Ascending aorta (tissue), 2 donors: ENCODE data around the gene GPNMB. TPM values are rescaled to one million over a fixed set of nuclear protein-coding genes. Genes with fewer than 3 reads are reported as not detected.

Source experiments
- DNase-seq, 2 donors: peaks; one replicate each; pipeline ENCODE4 v3.0.0-alpha.2; 2019; ENCODE audit warnings: low spot score in 2 of 2
- H3K27ac ChIP-seq, 2 donors: fragments of 200-600 bp; sonication (generic); one replicate each; pipeline ENCODE4 v1.5.1; 2016 to 2017; ENCODE audit warnings: mild to moderate bottlenecking in 1 of 2
- H3K27me3 ChIP-seq: fragments of 200-600 bp; sonication (generic); one replicate; pipeline ENCODE4 v1.5.1; 2017
- H3K36me3 ChIP-seq, 2 donors: fragments of 200-600 bp; sonication (generic); one replicate each; pipeline ENCODE4 v1.5.1; 2016
- H3K4me1 ChIP-seq, 2 donors: fragments of 200-600 bp; sonication (generic); one replicate each; pipeline ENCODE4 v1.5.1; 2016 to 2017; ENCODE audit warnings: mild to moderate bottlenecking in 1 of 2
- H3K4me3 ChIP-seq, 2 donors: fragments of 200-600 bp; sonication (generic); one replicate each; pipeline ENCODE4 v1.5.1; 2016 to 2017; ENCODE audit warnings: mild to moderate bottlenecking in 1 of 2
- H3K9me3 ChIP-seq, 2 donors: fragments of 200-600 bp; sonication (generic); one replicate each; pipeline ENCODE4 v1.5.1; 2016
- intact Hi-C: fragments of 100-400 bp; cut with DNase I; formaldehyde crosslinking; loops from one replicate; pipeline ENCODE4 v1.15.1; 2023
- total RNA-seq: library from RNA; depleted of rRNA; stranded (reverse); fragments of >200 nt; gene quantifications from one replicate; pipeline ENCODE4 v1.1.0, GENCODE V29; 2016
- TF ChIP-seq, protein P1 (sequence below), 3 experiments: fragments of 200-600 bp in 2 of 3; fragments of 450-650 bp in 1 of 3; sonication (generic) in 2 of 3; IDR thresholded peaks; one replicate each; pipeline ENCODE4 v1.5.1; 2016 to 2019; ENCODE audit warnings: antibody characterized with exemption in 3 of 3, mild to moderate bottlenecking in 1 of 3, moderate library complexity in 1 of 3

Gene GPNMB
- total RNA-seq, 1 donor from 2014 or later, result 46.4 TPM

- Histone ChIP-seq H3K27ac (no peak overlapping the region), H3K27me3 (no peaks in the 10 kb centered on the region), H3K4me1 (no peaks in the 10 kb centered on the region), H3K36me3 (no peaks in the 10 kb centered on the region), H3K4me3 (no peak overlapping the region), H3K9me3 (no peaks in the 10 kb centered on the region)
- DNase-seq, result no peak
- intact Hi-C loops, result loop anchor here (10.0 kb wide), 2 partner anchors 436 to 566 kb away; partner anchors contain the start of gene IL6
- TF ChIP-seq, protein P1, sequence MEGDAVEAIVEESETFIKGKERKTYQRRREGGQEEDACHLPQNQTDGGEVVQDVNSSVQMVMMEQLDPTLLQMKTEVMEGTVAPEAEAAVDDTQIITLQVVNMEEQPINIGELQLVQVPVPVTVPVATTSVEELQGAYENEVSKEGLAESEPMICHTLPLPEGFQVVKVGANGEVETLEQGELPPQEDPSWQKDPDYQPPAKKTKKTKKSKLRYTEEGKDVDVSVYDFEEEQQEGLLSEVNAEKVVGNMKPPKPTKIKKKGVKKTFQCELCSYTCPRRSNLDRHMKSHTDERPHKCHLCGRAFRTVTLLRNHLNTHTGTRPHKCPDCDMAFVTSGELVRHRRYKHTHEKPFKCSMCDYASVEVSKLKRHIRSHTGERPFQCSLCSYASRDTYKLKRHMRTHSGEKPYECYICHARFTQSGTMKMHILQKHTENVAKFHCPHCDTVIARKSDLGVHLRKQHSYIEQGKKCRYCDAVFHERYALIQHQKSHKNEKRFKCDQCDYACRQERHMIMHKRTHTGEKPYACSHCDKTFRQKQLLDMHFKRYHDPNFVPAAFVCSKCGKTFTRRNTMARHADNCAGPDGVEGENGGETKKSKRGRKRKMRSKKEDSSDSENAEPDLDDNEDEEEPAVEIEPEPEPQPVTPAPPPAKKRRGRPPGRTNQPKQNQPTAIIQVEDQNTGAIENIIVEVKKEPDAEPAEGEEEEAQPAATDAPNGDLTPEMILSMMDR (IDR thresholded peaks at IDR 0.05), result no peak
Observed at GRCh38 chr7:23290993-23291392, 44.4 kb downstream of the GPNMB start.

DNA sequence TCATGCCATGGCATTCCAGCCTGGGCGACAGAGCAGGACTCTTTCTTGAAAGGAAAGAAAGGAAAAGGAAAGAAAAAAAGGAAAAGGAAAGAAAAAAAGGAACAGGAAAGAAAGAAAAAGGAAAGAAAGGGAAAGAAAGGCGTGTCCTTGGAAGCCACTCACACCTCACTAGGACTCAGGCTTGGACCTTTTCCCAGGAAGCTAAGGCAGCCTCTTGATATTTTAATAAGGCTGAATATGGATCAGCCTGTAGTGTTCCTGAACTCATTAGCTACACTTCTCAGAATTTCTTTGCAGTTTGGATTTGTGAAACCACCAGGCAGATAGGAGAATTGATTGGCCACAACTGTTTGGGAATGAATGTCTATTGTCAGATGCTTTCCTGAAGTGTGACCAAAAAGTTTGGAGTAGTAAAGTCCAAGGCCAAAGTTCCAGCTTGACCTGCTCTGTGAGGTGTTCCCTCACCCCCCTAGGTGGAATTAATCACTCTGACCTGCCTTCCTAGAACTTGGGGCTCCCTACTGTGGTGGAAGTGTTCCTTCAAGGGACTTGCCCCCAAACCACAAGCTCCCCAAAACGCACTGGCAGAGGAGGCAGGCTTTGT, 45.5 kb downstream of the GPNMB start:
- Histone ChIP-seq H3K9me3 (no peaks in the 10 kb centered on the region), H3K27ac (no peak overlapping the region), H3K4me1 (no peaks in the 10 kb centered on the region), H3K36me3 (no peaks in the 10 kb centered on the region), H3K4me3 (no peak overlapping the region), H3K27me3 (no peaks in the 10 kb centered on the region)
- no peak for DNase-seq
- intact Hi-C loops, result loop anchor here (10.0 kb wide), 2 partner anchors 437 to 567 kb away; partner anchors contain the start of gene IL6
- TF ChIP-seq, protein P1 (IDR thresholded peaks at IDR 0.05), result no peak

DNA sequence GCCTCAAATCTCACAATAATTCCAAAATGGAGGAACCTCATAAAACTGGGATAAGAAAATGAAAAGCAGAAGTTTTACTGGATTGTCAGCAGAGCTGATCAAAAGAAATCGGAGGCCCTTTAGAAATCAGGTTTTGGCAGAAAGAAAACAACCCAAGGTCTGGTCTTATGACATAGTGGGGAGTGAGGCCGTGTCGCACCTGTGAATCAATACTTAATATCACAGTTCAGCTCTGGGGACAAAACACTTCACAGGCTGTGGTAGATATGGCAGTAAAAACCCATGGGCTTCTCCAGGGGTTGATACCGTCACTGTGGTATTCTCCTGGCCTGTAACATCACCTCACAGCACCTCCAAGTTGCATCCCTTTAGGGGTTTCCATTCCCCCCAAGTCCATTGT, 46.0 kb downstream of the GPNMB start:
- intact Hi-C loops, result loop anchor here (10.0 kb wide), 2 partner anchors 438 to 568 kb away; partner anchors contain the start of gene IL6
- no peak for DNase-seq

GRCh38 chr7:23293500-23294073, 47.0 kb downstream of the GPNMB start:
- no peak overlapping the region for H3K4me3 ChIP-seq
- H3K36me3 ChIP-seq, result no peaks in the 10 kb centered on the region
- intact Hi-C loops, result loop anchor here (10.0 kb wide), 2 partner anchors 439 to 569 kb away; partner anchors contain the start of gene IL6
- no peaks in the 10 kb centered on the region for H3K27me3 ChIP-seq
- no peaks in the 10 kb centered on the region for H3K9me3 ChIP-seq
- TF ChIP-seq, protein P1 (IDR thresholded peaks at IDR 0.05), result no peak
- peaks cover 0 to 4% of the 10 kb centered on the region in 2 donors for H3K4me1 ChIP-seq
- no peak for DNase-seq
- H3K27ac ChIP-seq, result no peak overlapping the region

More for the DNA sequence above, 46.0 kb downstream of the GPNMB start:
- TF ChIP-seq, protein P1 (IDR thresholded peaks at IDR 0.05), result no peak
- H3K36me3 ChIP-seq, result no peaks in the 10 kb centered on the region
- H3K4me1 ChIP-seq, result no peaks in the 10 kb centered on the region
- no peaks in the 10 kb centered on the region for H3K27me3 ChIP-seq
- no peaks in the 10 kb centered on the region for H3K9me3 ChIP-seq
- H3K4me3 ChIP-seq, result no peak overlapping the region
- H3K27ac ChIP-seq, result no peak overlapping the region

DNA sequence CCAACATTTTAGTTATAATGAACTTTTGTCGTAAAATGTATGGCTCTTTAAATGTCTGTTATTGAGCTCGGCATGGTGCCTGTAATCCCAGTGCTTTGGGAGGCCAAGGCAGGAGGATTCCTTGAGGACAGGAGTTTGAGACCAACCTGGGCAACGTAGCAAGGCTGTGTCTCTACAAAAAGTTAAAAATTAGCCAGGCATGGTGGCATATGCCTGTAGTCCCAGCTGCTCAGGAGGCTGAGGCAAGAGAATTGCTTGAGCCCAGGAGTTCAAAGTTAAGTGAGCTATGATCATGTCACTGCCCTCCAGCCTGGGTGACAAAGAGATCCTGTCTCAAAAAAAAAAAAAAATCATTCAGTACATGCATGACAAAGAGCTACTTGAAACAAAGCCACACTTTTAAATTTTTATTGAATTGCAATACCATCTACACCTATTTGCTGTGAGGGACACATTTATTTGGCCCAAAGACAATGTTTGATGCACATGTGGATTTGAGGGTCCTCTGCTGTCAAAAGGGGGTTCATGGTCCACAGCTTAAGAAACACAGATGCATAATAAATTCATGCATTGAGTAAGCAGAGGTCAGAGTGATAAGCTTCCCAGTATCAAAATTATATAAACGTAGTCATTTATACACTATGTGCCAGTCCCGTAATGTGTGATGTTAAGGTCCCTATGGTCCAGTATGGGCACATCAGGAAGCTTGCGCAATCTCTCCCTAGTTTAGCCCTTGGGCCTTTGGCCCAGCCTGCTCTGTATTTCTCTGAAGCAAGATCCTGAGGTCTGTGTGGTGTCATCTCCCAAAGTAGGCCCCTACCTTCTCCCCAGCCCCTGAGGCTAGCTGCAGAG, 48.2 kb downstream of the GPNMB start:
- Histone ChIP-seq H3K9me3 (no peaks in the 10 kb centered on the region), H3K4me1 (peaks cover 0 to 4% of the 10 kb centered on the region in 2 donors), H3K4me3 (no peak overlapping the region), H3K36me3 (no peaks in the 10 kb centered on the region), H3K27me3 (no peaks in the 10 kb centered on the region), H3K27ac (no peak overlapping the region)
- intact Hi-C loops, result loop anchor here (5.0 to 10.0 kb wide), 4 partner anchors 238 to 570 kb away; partner anchors contain the start of genes CCDC126, IL6 and TRA2A
- TF ChIP-seq, protein P1 (IDR thresholded peaks at IDR 0.05), result no peak
- DNase-seq, result no peak
